Right atrium auricular region (tissue), 2 donors: ENCODE data around the gene MTM1. TPM values are rescaled to one million over a fixed set of nuclear protein-coding genes. Genes with fewer than 3 reads are reported as not detected.

Experiments
- DNase-seq: peaks from one replicate; pipeline ENCODE4 v3.0.0-alpha.2; 2019; ENCODE audit warnings: low spot score
- H3K27ac ChIP-seq, 2 donors: fragments of 200-600 bp; sonication (generic); 1 replicate in 1 of 2; 2 replicates in 1 of 2; pipeline ENCODE4 v1.5.1; 2016 to 2019
- H3K27me3 ChIP-seq, 2 donors: fragments of 200-600 bp; sonication (generic); one replicate each; pipeline versions ENCODE4 v1.5.1 to v1.6.0; 2017 to 2019
- H3K36me3 ChIP-seq: fragments of 200-600 bp; sonication (generic); one replicate; pipeline ENCODE4 v1.5.1; 2016
- H3K4me1 ChIP-seq, 2 donors: fragments of 200-600 bp; sonication (generic); one replicate each; pipeline versions ENCODE4 v1.5.1 to v1.6.0; 2017 to 2019
- H3K4me3 ChIP-seq, 2 donors: fragments of 200-600 bp; sonication (generic); 1 replicate in 1 of 2; 2 replicates in 1 of 2; pipeline ENCODE4 v1.5.1; 2017 to 2019; ENCODE audit warnings: mild to moderate bottlenecking in 1 of 2, moderate library complexity in 1 of 2
- H3K9me3 ChIP-seq, 2 donors: fragments of 200-600 bp; sonication (generic); one replicate each; pipeline ENCODE4 v1.5.1; 2019
- total RNA-seq, 2 donors: library from RNA; depleted of rRNA; stranded (reverse); fragments of >200 nt; gene quantifications; one replicate each; pipeline ENCODE4 v1.1.0, GENCODE V29; 2016
- TF ChIP-seq, protein P1 (sequence below), 2 donors: fragments of 200-600 bp; sonication (generic); IDR thresholded peaks; one replicate each; pipeline ENCODE4 v1.5.1; 2019; ENCODE audit warnings: antibody characterized with exemption in 2 of 2

Gene MTM1
- total RNA-seq, 2 donors from 2014 or later = 9.0 to 9.4 TPM

DNA sequence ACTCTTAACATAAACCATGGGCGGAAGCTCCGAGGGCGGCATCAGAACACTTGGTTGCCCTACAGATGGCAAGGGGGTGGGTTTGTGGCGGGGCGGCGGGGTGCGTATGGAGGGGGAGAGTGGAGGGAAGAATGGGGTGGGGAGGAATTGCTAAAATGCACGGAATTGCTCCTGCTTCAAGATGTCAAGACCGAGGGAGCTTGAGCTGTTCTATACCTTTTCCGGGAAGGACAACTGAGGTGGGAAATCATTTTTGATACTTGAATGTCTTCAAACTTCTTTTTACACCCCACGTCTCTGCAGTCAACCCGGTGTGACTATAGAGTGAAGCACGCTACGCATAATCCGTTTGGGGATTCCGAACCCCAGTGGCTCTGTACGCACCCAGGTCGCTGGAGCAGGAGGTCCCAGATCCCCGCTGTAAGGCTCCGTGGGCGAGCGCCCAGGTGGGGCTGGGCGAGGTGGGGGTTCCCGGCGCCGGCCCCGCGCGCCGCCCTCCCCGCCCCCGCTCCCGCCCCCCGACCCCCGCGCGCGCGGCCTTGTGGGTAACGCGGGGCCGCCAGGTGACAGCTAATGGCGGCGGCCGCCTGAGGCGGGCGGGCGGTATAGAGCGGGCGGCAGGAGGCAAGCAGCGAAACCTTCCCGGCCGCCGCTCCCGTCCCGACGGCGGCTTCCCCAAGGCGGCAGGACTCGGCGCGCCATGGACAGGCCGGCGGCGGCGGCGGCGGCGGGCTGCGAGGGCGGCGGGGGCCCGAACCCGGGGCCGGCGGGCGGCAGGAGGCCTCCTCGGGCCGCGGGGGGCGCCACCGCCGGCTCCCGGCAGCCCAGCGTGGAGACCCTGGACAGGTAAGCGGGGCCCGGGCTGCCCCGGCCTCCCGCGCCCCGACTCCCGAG lies 124.7 kb downstream of the MTM1 start, which contains the start of gene MTMR1:
MTMR1 (plus strand) TSS at position 566 of the 894 bp plus-strand sequence; CDS start at position 701, 135 bp downstream.
- Histone ChIP-seq H3K4me3 (peak within 1 kb of the TSS; percentile 48 to 57), H3K27me3 (peaks cover 0 to 5% of the 10 kb centered on the region in 2 donors), H3K9me3 (no peaks in the 10 kb centered on the region), H3K4me1 (no peaks in the 10 kb centered on the region), H3K27ac (peak within 1 kb of the TSS; percentile 75), H3K36me3 (no peaks in the 10 kb centered on the region)
- no peak for DNase-seq
- TF ChIP-seq, protein P1, sequence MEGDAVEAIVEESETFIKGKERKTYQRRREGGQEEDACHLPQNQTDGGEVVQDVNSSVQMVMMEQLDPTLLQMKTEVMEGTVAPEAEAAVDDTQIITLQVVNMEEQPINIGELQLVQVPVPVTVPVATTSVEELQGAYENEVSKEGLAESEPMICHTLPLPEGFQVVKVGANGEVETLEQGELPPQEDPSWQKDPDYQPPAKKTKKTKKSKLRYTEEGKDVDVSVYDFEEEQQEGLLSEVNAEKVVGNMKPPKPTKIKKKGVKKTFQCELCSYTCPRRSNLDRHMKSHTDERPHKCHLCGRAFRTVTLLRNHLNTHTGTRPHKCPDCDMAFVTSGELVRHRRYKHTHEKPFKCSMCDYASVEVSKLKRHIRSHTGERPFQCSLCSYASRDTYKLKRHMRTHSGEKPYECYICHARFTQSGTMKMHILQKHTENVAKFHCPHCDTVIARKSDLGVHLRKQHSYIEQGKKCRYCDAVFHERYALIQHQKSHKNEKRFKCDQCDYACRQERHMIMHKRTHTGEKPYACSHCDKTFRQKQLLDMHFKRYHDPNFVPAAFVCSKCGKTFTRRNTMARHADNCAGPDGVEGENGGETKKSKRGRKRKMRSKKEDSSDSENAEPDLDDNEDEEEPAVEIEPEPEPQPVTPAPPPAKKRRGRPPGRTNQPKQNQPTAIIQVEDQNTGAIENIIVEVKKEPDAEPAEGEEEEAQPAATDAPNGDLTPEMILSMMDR (IDR thresholded peaks at IDR 0.05) = no peak

DNA sequence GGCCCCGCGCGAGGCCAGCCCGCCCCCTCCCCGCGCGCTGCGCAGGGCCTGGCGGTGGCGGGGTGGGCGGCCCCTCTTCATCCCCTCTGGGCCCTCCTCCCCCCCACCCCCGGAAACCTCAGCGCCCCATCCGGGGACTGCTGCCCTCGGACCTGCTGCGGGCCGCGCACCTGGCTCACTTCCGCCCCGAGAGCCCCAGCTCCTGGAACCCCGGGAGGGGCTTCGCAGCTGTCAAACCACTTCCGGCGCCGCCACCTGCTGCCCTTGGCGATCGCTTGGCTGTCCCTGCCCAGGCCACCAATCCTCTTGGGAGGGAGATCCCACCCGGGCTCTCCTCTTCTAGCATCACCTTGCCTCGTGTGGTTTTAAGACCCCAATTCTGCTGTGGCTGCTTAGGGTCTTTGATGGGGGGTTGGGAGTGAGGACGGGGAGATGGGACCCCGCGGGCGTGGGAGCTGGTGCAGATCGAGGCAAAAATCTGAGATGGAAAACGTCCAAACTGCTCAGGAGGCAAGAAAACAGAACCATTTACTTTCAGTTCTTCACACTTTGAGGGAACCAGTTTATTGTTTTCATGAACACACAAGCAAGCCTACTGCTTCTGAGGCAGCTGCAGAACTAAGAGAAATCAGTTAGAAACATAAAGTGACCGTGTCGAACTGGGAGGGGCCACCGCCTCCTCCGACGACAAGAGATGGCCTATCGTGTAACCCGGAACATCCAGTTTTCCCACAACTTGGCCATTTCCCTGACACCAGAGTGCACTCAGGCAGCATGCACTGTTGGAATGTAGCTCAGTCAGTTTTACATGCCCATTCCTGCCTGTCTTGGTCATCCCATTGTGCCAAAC lies 125.5 kb downstream of the MTM1 start:
- Histone ChIP-seq H3K36me3 (no peaks in the 10 kb centered on the region), H3K4me1 (no peaks in the 10 kb centered on the region), H3K9me3 (no peaks in the 10 kb centered on the region), H3K27ac (peak overlapping the region; percentile 75), H3K27me3 (peaks cover 0 to 5% of the 10 kb centered on the region in 2 donors), H3K4me3 (peak overlapping the region; percentile 48 to 57)
- DNase-seq = no peak
- TF ChIP-seq, protein P1 (IDR thresholded peaks at IDR 0.05) = no peak

DNA sequence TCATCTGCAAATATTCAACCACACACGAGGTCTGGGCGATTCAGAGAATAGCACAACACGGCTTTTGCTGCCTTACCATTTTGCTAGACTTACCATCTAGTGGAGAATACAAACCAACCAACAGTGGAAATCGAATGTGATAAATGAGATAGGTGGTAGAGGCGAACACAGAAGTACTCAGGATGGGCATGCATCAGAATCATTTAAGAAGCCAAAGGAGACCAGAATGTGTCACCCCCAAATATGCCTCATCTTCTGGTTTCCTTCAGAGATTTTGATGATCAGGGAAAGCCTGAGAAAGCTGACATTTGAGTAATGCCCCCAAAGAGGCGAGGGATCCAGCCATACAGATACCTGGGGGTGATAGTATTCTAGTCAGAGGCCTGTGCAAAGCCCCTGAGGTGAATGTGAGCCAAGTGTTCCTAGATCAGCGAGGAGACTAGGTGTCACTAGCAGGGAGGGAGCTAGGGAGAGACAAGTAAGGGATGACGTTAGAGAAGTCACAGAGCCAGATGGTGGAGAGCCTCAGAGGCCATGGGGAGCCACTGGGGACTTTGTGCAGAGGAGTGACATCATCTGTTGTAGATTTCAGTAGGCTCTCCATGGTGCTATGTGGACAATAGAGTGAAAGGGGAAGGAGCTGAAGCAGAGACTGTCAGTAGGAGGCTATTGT lies 126.5 kb downstream of the MTM1 start:
- H3K4me1 ChIP-seq = no peaks in the 10 kb centered on the region
- no peaks in the 10 kb centered on the region for H3K9me3 ChIP-seq
- DNase-seq = no peak
- peaks cover 0 to 5% of the 10 kb centered on the region in 2 donors for H3K27me3 ChIP-seq
- peak overlapping the region in 1 of 2 donors; percentile 57 for H3K4me3 ChIP-seq
- H3K27ac ChIP-seq = peak overlapping the region in 1 of 2 donors; percentile 75
- TF ChIP-seq, protein P1 (IDR thresholded peaks at IDR 0.05) = no peak
- H3K36me3 ChIP-seq = no peaks in the 10 kb centered on the region

DNA sequence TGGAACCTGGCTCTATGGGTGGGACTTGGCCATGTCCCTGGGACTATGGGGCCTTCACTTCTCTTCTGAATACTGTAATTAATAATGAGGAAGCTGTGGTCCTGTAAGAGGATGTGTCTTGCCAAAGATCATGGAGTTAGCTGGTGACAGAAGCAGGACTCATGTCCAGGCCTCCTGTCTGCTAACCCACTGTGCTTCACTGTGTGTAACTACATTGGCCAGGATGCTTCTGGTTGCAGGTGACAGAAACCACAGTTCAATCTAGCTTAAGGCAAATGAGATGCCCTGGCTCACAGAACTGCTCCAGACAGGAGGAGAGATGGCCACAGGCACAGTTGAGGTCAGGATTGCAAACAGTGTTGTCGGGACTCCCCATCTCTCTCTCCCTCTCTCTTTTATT lies 127.9 kb downstream of the MTM1 start:
- no peaks in the 10 kb centered on the region for H3K9me3 ChIP-seq
- H3K27ac ChIP-seq = no peak overlapping the region
- peaks cover 0 to 5% of the 10 kb centered on the region in 2 donors for H3K27me3 ChIP-seq
- H3K36me3 ChIP-seq = no peaks in the 10 kb centered on the region
- no peaks in the 10 kb centered on the region for H3K4me1 ChIP-seq
- DNase-seq = no peak
- H3K4me3 ChIP-seq = no peak overlapping the region
- TF ChIP-seq, protein P1 (IDR thresholded peaks at IDR 0.05) = no peak

DNA sequence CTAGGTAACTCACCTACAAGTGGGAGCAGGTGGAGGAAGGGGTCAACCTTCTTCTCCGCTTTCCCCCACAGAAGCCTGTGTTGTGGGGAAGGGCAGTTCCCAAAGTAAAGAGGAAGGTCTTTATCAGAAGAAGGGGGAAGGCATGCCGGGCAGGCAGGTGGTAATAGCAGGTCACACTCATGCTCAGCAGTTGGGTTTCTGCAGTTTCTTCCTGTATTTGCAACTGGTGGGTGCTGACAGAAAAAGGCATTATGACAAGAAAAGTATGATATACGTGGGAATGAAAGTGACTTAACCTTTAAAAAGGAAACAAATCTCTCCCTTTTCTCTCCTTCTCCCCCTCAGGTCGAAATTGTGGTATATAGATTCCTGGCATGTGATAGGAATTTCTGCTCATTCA lies 128.4 kb downstream of the MTM1 start:
- Histone ChIP-seq H3K4me3 (no peak overlapping the region), H3K4me1 (no peaks in the 10 kb centered on the region), H3K27me3 (peaks cover 0 to 5% of the 10 kb centered on the region in 2 donors), H3K9me3 (no peaks in the 10 kb centered on the region), H3K27ac (no peak overlapping the region), H3K36me3 (no peaks in the 10 kb centered on the region)
- no peak for DNase-seq
- TF ChIP-seq, protein P1 (IDR thresholded peaks at IDR 0.05) = no peak
